GM12878 (cell line): ENCODE data around the gene LCAT. TPM values are rescaled to one million over a fixed set of nuclear protein-coding genes. Genes with fewer than 3 reads are reported as not detected.

ENCODE experiments used
- FOXM1 ChIP-seq: IDR thresholded peaks from 2 replicates; pipeline ENCODE4 v1.6.1; 2012; ENCODE audit warnings: low read depth, mild to moderate bottlenecking, inconsistent platforms, low read length, moderate library complexity
- KDM1A ChIP-seq: fragments of 200-600 bp; sonication (generic); IDR thresholded peaks from 2 replicates; pipeline ENCODE4 v1.6.1; 2016; ENCODE audit warnings: borderline replicate concordance
- MEF2A ChIP-seq: IDR thresholded peaks from 2 replicates; pipeline ENCODE4 v1.6.1; 2011; ENCODE audit warnings: low read depth, mild to moderate bottlenecking, low read length, moderate library complexity; ENCODE audit not compliant: insufficient read depth
- MYB ChIP-seq: fragments of 150-350 bp; IDR thresholded peaks from 2 replicates; pipeline ENCODE4 v1.6.1; 2014; ENCODE audit warnings: mild to moderate bottlenecking, low read depth, low read length, borderline replicate concordance
- NR2F1 ChIP-seq: fragments of 450-650 bp; conservative IDR thresholded peaks from 2 replicates; pipeline ENCODE4 v1.6.1; 2017; ENCODE audit warnings: mild to moderate bottlenecking
- PAX8 ChIP-seq: fragments of 450-650 bp; IDR thresholded peaks from 2 replicates; pipeline ENCODE4 v1.6.1; 2017; ENCODE audit warnings: mild to moderate bottlenecking, moderate library complexity
- RUNX3 ChIP-seq: IDR thresholded peaks from 2 replicates; pipeline ENCODE4 v1.6.1; 2012; ENCODE audit warnings: low read length, inconsistent platforms
- SIX5 ChIP-seq: IDR thresholded peaks from 2 replicates; pipeline ENCODE4 v1.6.1; 2011; ENCODE audit warnings: mild to moderate bottlenecking, low read depth, low read length, moderate library complexity; ENCODE audit not compliant: severe bottlenecking
- SMARCA5 ChIP-seq: fragments of 450-650 bp; IDR thresholded peaks from 2 replicates; pipeline ENCODE4 v1.6.1; 2017; ENCODE audit warnings: mild to moderate bottlenecking
- TBL1XR1 ChIP-seq: IDR thresholded peaks from 2 replicates; pipeline ENCODE4 v1.6.1; 2012; ENCODE audit warnings: low read depth, low read length, improper control_type of control experiment
- TCF12 ChIP-seq: IDR thresholded peaks from 2 replicates; pipeline ENCODE4 v1.6.1; 2011; ENCODE audit warnings: low read depth, mild to moderate bottlenecking, low read length
- ZBED1 ChIP-seq: IDR thresholded peaks from 2 replicates; pipeline ENCODE4 v1.6.1; 2016; ENCODE audit warnings: borderline replicate concordance
- polyA plus RNA-seq, 11 experiments: library from polyadenylated mRNA; depleted of rRNA in 4 of 11; unstranded in 6 of 11; stranded (reverse) in 5 of 11; fragments of >200 nt; fragmentation: Nextera tagmentation in 4 of 11; fragmentation: Illumina TruSeq in 1 of 11; extraction: Ambion mirVana in 4 of 11; extraction: Trizol in 1 of 11; gene quantifications; 1 replicate in 1 of 11; 2 replicates in 10 of 11; pipeline versions ENCODE4 v1.2.1 to v1.2.3, GENCODE V29; 2011 to 2016; ENCODE audit warnings: inconsistent platforms in 2 of 11, missing spikeins in 2 of 11, low read depth in 1 of 11
- total RNA-seq, 4 experiments: library from RNA; depleted of rRNA in 3 of 4; stranded (reverse); fragments of >200 nt in 3 of 4; fragmentation: Illumina TruSeq in 1 of 4; extraction: Trizol in 1 of 4; gene quantifications; 2 replicates each; pipeline versions ENCODE4 v1.2.1 to v1.2.3, GENCODE V29; 2013 to 2021
- TF ChIP-seq, protein P1 (sequence below): IDR thresholded peaks from 2 replicates; pipeline ENCODE4 v1.6.1; 2011; ENCODE audit warnings: borderline replicate concordance, low read depth, mild to moderate bottlenecking, moderate library complexity, low read length; ENCODE audit not compliant: insufficient read depth, poor library complexity, severe bottlenecking
- TF ChIP-seq, protein P2 (sequence below): IDR thresholded peaks from 2 replicates; pipeline ENCODE4 v1.6.1; 2012; ENCODE audit warnings: low read length, inconsistent platforms
- TF ChIP-seq, protein P3 (sequence below): fragments of 450-650 bp; formaldehyde crosslinking; IDR thresholded peaks from 2 replicates; pipeline ENCODE4 v1.4.0; 2020; ENCODE audit warnings: mild to moderate bottlenecking, moderate library complexity
- TF ChIP-seq, protein P4 (sequence below): fragments of 450-650 bp; IDR thresholded peaks from 2 replicates; pipeline ENCODE4 v1.6.1; 2014; ENCODE audit warnings: mild to moderate bottlenecking

LCAT gene
- total and polyA plus RNA-seq, 10 of the 15 experiments (the other 5 are each of a cell fraction or from before 2014, with no cell fraction given), result 0.61 to 11.7 (median 3.3) TPM

DNA sequence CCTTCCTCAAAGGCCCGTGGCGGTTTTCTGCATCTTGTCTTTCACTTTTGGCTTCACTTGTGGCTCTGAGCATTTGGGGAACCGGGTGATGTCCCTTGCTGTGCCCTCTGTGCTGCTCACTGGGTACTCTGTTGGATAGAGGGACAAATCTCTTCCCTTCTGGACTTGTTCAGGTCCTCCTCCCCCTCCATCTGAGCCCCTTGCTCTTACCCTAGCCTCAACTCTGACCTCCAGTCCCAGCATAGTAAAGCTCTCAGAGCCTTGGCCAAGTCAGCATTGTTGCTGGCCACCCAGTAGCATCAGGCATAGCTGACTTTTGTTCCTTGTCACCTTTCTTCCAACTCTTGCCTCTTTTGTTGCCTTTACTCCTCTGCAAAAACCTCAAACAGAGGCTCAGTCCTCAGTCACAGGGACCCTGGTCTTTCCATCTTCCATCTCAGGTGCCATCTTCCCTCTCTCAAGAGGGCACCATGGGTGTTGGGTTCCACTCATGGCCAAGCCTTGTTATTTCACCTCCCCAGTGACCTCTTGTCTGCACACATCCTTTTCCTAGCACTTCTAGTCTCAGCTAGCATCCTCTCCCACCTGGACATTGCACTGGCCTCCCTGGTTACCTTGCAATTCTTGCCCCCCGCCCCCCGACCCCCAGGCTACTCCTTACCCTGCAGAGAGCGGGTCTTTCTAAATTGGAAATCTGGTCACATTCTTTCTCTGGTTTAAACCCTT lies 6.9 kb downstream of the LCAT start (continued):
- TF ChIP-seq, protein P1, sequence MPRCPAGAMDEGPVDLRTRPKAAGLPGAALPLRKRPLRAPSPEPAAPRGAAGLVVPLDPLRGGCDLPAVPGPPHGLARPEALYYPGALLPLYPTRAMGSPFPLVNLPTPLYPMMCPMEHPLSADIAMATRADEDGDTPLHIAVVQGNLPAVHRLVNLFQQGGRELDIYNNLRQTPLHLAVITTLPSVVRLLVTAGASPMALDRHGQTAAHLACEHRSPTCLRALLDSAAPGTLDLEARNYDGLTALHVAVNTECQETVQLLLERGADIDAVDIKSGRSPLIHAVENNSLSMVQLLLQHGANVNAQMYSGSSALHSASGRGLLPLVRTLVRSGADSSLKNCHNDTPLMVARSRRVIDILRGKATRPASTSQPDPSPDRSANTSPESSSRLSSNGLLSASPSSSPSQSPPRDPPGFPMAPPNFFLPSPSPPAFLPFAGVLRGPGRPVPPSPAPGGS, result no peak
- TF ChIP-seq SMARCA5 (0 out of 2 replicates have a peak, but pooled peaks have one; percentile 66), MYB (no peak), MEF2A (no peak), FOXM1 (no peak), ZBED1 (no peak), TBL1XR1 (no peak), SIX5 (no peak), NR2F1 (no peak; the same call in 1 of the 2 replicates), TCF12 (no peak), PAX8 (no peak), RUNX3 (peak; percentile 76), KDM1A (no peak)
- TF ChIP-seq, protein P2, sequence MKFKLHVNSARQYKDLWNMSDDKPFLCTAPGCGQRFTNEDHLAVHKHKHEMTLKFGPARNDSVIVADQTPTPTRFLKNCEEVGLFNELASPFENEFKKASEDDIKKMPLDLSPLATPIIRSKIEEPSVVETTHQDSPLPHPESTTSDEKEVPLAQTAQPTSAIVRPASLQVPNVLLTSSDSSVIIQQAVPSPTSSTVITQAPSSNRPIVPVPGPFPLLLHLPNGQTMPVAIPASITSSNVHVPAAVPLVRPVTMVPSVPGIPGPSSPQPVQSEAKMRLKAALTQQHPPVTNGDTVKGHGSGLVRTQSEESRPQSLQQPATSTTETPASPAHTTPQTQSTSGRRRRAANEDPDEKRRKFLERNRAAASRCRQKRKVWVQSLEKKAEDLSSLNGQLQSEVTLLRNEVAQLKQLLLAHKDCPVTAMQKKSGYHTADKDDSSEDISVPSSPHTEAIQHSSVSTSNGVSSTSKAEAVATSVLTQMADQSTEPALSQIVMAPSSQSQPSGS, result no peak
- TF ChIP-seq, protein P3, sequence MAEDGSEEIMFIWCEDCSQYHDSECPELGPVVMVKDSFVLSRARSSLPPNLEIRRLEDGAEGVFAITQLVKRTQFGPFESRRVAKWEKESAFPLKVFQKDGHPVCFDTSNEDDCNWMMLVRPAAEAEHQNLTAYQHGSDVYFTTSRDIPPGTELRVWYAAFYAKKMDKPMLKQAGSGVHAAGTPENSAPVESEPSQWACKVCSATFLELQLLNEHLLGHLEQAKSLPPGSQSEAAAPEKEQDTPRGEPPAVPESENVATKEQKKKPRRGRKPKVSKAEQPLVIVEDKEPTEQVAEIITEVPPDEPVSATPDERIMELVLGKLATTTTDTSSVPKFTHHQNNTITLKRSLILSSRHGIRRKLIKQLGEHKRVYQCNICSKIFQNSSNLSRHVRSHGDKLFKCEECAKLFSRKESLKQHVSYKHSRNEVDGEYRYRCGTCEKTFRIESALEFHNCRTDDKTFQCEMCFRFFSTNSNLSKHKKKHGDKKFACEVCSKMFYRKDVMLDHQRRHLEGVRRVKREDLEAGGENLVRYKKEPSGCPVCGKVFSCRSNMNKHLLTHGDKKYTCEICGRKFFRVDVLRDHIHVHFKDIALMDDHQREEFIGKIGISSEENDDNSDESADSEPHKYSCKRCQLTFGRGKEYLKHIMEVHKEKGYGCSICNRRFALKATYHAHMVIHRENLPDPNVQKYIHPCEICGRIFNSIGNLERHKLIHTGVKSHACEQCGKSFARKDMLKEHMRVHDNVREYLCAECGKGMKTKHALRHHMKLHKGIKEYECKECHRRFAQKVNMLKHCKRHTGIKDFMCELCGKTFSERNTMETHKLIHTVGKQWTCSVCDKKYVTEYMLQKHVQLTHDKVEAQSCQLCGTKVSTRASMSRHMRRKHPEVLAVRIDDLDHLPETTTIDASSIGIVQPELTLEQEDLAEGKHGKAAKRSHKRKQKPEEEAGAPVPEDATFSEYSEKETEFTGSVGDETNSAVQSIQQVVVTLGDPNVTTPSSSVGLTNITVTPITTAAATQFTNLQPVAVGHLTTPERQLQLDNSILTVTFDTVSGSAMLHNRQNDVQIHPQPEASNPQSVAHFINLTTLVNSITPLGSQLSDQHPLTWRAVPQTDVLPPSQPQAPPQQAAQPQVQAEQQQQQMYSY (CRISPR knock-in tag), result no peak
- TF ChIP-seq, protein P4, sequence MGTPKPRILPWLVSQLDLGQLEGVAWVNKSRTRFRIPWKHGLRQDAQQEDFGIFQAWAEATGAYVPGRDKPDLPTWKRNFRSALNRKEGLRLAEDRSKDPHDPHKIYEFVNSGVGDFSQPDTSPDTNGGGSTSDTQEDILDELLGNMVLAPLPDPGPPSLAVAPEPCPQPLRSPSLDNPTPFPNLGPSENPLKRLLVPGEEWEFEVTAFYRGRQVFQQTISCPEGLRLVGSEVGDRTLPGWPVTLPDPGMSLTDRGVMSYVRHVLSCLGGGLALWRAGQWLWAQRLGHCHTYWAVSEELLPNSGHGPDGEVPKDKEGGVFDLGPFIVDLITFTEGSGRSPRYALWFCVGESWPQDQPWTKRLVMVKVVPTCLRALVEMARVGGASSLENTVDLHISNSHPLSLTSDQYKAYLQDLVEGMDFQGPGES, result no peak
